ENCODE measurements around the gene GREB1.

GREB1 gene

DNA sequence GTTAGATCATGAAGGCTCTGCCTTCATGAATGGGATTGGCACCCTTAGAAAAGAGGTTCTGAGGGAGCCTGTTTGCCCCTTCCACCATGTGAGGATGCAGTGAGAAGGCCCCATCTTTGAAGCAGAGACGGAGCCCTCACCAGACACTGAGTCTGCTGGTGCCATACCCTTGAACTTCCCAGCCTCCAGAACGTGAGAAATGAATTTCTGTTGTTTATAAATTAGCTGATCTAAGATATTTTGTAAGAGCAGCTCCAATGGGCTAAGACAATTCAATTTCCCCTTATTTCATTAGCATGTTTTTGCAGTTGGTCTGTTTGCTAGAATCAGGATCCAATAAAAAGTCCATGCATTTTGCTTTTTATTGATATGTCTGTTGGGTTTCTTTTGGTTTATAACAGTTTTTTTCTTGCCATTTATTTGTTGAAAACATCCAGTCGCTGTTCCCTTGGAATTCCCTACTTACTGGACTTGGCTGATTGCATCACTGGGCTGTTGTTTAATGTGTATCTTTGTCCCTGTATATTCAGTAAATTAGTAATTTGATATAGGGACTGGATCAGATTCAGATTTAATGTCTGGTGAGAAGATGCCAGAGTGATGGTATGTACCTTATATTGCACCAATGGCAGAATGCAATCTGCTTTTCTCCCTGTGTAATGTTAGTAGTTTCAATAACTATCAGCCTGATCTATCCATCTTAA, 24.0 kb upstream of the GREB1 start:
- no peak for TF ChIP-seq CTCF (IDR thresholded peaks at IDR 0.05; ENCODE audit: insufficient read depth, low read depth, low read length, missing control alignments)
- DNase-seq (ENCODE audit: low read depth): no peak
- no peak overlapping the region for H3K4me3 ChIP-seq (ENCODE audit: low read length)

DNA sequence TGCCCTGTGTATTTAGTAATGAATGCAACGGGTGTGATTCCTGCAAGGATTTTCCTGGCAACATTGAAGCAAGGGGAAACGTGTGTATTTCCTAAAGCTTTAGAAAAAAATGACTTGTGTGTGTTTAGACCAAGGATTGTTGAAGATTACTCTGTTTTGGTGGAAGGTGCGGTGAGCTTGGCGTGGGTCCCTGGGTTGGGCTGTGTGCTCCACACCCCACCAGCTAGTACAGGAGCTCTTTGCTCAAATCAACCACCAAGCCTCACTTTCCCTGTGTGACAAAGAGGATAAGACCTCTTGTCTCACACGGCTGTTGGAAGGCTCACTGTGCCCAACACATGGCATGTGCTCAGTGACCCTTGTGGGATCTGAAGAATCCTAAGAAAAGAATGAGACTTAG, 21.4 kb upstream of the GREB1 start:
- no peak overlapping the region for H3K4me3 ChIP-seq (ENCODE audit: low read length)

GRCh38 chr2:11513319-11513718, 20.5 kb upstream of the GREB1 start:
- H3K4me3 ChIP-seq (ENCODE audit: low read length): no peak overlapping the region
- no peak for DNase-seq (ENCODE audit: low read depth)

More for the DNA sequence above, 21.4 kb upstream of the GREB1 start:
- TF ChIP-seq CTCF (IDR thresholded peaks at IDR 0.05; ENCODE audit: insufficient read depth, low read depth, low read length, missing control alignments): no peak
- no peak for DNase-seq (ENCODE audit: low read depth)

GRCh38 chr2:11514081-11514730, 19.6 kb upstream of the GREB1 start:
- H3K4me3 ChIP-seq (ENCODE audit: low read length): no peak overlapping the region
- no peak for DNase-seq (ENCODE audit: low read depth)
- no peak for TF ChIP-seq CTCF (IDR thresholded peaks at IDR 0.05; ENCODE audit: insufficient read depth, low read depth, low read length, missing control alignments)

More at GRCh38 chr2:11513319-11513718, 20.5 kb upstream of the GREB1 start:
- TF ChIP-seq CTCF (IDR thresholded peaks at IDR 0.05; ENCODE audit: insufficient read depth, low read depth, low read length, missing control alignments): no peak

DNA sequence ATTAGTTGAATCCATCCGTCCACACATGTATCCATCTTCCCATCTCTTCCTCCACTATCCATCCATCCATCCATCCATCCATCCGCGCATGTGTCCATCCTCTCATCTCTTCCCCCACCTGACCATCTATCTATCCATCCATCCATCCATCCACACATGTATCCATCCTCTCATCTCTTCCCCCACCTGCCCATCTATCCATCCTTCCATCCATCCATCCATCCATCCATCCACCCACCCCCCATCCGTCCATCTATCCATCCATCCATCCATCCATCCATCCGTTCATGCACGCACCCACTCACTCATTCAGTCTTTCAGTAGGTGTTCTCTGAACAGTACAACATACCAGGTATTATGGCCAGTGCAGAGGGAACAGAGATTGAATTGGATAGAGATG, 18.9 kb upstream of the GREB1 start:
- TF ChIP-seq CTCF (IDR thresholded peaks at IDR 0.05; ENCODE audit: insufficient read depth, low read depth, low read length, missing control alignments): no peak
- no peak overlapping the region for H3K4me3 ChIP-seq (ENCODE audit: low read length)
- DNase-seq (ENCODE audit: low read depth): no peak

DNA sequence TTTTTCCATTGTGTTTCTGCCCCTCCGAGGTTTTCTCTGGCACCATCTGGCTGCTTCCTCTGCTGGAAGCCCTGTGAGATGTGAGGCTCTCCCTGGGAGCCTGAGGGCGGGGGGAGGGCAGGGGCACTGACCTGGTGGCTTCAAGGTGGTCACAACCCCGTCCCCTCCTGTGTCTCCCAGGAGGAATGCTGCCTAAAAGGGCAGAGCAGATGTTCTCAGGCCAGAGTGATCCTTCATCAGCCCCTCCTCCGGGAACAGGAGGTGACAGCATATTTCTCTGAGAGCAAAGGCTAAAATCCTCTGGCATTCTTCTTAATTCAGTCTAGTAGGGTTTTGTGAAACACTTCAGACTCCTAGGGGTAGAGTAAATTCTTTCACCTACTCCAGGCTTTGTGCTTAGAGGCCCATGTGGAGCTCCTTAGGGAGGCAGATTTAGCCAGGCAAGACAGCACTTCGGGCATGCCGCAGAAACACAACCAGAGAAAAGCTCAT, 18.3 kb upstream of the GREB1 start:
- H3K4me3 ChIP-seq (ENCODE audit: low read length): no peak overlapping the region
- no peak for DNase-seq (ENCODE audit: low read depth)
- no peak for TF ChIP-seq CTCF (IDR thresholded peaks at IDR 0.05; ENCODE audit: insufficient read depth, low read depth, low read length, missing control alignments)
